ENCODE data around the gene SPINK7.
"Not testable (repeated sequence)": the region's sequence is repeated elsewhere in the genome, so short reads cannot be mapped to it uniquely, and the experiment has no call there.

SPINK7 gene

DNA sequence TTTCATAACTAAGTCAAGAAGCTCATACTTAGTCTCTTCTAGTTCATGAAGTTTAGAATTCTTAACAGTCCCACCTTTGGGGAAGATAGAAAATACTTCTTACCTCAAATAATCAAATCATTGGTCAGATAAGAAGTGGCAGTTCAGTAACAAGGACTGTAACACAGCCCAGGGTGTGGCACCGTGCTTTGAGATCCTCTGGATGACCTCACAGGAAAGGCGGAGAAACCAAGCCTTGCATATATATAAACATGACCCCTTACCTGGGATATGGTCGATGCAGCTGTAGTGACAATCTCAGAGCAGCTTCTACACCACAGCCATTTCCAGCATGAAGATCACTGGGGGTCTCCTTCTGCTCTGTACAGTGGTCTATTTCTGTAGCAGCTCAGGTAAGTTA, at the start of gene SPINK7:
TSS of gene SPINK7 (plus strand) at position 271 of the 400 bp plus-strand sequence. CDS start at position 332, 61 bp downstream.
- DNase-seq: no peak

- no peak for DNase-seq
These were observed 44.3 kb upstream of the SPINK7 start for GRCh38 chr5:148267962-148268361.

DNA sequence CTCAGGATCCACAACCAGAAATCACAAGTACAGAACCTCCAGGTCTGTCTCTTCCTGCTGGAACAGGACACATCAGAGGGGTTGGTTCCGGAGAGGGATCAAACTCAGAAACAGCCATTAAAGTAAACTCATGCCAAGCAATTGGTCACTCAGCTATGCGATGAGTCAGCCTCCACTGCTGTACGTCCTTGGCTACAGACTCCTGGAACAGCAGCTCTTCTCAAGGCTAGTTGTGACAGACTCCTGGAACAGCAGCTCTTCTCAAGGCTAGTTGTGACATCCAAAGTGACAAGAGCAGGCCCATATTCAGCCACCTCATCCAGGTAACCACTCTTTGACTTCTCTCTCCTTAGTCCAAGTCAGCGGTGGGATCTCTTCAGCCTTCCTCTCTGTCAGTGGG, 43.7 kb upstream of the SPINK7 start, which contains the start of gene SPINK13:
TSS of gene SPINK13 (plus strand) at position 229 of the 400 bp plus-strand sequence. CDS start 1,279 bp downstream, outside the sequence.
- no peak for DNase-seq

DNA sequence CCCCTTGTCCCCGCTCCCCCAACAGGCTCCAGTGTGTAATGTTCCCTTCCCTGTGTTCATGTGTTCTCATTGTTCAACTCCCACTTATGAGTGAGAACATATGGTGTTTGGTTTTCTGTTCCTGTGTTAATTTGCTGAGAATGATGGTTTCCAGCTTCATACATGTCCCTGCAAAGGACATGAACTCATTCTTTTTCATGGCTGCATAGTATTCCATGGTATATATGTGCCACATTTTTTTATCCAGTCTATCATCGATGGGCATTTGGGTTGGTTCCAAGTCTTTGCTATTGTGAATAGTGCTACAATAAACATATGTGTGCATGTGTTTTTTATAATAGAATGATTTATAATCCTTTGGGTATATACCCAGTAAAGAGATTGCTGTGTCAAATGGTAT, 37.1 kb upstream of the SPINK7 start:
- not testable (repeated sequence) for DNase-seq

GRCh38 chr5:148280893-148281292, 31.3 kb upstream of the SPINK7 start:
- not testable (repeated sequence) for DNase-seq

- not testable (repeated sequence) for DNase-seq
These were observed 30.9 kb upstream of the SPINK7 start for GRCh38 chr5:148281336-148281735.

- no peak for DNase-seq
These were observed 21.7 kb upstream of the SPINK7 start for GRCh38 chr5:148290271-148291195.

DNA sequence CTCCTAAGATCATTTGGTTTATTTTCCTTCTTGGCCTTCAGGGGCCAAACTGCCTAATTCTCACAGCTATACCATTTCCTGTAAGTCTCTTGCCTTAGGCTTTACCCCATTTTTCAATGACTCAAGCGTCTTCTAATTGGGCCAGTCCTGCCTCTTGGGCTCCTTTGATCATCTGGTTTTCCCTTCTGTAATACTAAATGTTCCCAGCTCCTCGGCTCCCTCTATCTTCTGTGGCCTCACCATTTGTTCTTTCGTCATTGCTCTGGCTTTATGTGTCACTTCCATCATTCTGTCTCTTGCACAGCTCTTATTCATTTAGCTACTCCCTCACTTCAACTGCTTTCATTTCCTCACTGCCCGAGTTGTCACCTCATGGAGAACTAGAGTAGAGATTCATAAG, 14.5 kb upstream of the SPINK7 start:
- DNase-seq: no peak

DNA sequence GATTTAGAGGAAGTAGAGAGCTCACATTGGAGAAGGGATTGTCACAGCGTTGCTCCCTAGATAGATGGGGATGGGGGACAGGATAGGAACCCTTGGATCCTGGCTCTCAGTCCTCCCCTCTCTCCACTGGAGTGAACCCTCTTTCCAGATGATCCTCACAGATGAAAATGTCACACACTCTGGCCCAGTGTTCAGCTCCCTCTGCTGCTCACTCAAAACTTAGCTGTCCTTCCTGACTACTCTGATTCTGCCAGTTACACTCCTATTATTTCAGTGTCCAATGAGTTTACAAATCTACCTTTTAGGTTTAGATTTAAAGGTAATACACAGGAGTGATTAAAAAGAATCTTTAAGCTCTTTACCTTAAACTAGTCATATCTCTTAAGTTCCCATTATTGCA, 5.8 kb upstream of the SPINK7 start:
- no peak for DNase-seq

DNA sequence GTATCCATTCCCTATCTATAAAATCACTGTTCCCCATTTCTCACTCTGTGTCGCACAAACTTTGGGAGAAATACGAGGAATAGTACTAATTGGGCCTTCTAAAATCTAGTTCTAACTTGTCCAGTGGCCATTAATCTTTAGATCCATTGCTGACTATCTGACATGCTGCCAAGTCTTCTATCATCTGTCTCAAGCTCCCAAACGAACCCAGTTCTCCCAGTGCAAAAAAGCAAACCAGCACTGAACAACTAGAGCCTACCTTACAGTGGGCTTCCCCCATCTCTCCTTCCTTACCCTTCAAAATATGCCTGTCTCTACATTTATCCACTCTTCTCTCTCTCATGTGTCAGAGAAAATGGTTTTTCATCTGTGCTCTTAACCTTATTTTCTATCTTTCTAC, 3.2 kb upstream of the SPINK7 start:
- no peak for DNase-seq

DNA sequence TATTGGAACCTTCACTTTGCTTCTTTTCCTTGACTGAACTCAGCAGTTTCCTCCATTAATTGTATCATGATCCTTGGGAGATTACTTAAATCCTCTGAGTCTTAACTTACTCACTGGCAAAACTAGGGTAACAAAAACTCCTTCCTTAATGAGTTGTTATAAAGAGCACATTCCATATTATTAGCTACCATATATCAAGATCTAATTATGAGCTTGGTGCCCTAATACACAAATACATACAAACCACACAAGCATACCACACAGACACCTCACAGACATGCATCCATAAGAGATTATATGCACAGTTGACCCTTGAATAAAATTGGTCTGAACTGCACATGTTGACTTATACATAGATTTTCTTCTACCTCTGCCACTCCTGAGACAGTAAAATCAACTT, 2.5 kb upstream of the SPINK7 start:
- no peak for DNase-seq

GRCh38 chr5:148311484-148311883, 739 bp upstream of the SPINK7 start:
- no peak for DNase-seq

DNA sequence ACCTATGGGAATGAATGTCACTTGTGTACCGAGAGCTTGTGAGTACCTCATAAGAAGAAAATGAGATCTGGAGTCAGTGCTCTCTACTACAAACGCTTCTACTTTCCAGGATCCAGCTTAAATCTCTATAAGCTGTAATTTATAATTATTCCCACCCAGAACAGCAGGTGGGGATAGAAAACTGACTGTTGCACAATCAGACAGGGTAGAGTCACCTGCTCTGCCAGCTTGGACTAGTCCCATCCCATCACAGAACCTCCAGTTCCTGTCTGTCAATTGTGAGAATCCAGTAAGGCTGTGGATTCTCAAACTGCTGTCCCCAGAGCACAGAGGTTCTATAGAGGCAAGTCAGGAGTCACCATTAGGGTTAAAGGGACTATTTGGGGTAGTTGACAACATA, 2.0 kb downstream of the SPINK7 start:
- no peak for DNase-seq

DNA sequence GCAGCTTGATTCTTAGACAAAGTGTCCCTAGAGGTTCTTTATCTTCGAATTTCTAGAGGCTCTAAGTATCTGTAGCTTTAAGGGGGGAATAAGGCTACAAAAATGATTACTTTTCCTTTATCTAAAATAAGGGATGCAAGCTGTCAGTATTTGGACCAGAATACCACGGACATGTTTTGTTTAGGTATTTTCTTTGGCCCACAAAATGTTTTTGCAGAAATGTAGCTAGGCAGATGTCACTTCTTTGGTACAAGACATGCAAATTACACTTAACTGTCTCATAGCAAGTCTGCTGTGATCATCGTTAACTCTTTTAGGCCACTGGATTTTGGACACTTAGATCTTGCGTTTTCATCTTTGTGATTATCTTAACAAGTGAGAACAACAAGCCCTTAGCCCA, 2.5 kb downstream of the SPINK7 start:
- DNase-seq: no peak

- peak; percentile 60 for DNase-seq
These were observed 8.1 kb downstream of the SPINK7 start for GRCh38 chr5:148320011-148320963.

GRCh38 chr5:148333262-148333849, 21.1 kb downstream of the SPINK7 start:
- DNase-seq: no peak

DNA sequence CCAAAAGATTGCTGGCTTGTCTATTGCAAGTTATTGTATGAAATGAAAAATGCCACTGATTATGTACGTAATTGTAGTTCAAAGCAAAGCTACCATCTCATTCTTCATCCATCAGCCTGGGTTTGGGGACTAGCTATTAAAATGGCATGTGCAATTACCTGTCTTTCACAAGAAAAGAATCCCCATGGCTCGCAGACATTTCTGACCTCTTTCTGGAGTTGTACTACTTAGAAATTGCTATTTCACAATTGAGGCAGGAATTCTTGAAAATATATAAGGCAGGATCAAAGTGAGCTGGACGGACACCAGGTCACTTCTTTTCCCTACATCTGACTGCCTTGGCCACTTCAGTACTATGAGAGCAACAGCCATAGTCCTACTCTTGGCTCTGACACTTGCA, 23.0 kb downstream of the SPINK7 start, which contains the start of gene SPINK9:
TSS of gene SPINK9 (plus strand) at position 301 of the 400 bp plus-strand sequence. CDS start at position 356, 55 bp downstream.
- DNase-seq: no peak

DNA sequence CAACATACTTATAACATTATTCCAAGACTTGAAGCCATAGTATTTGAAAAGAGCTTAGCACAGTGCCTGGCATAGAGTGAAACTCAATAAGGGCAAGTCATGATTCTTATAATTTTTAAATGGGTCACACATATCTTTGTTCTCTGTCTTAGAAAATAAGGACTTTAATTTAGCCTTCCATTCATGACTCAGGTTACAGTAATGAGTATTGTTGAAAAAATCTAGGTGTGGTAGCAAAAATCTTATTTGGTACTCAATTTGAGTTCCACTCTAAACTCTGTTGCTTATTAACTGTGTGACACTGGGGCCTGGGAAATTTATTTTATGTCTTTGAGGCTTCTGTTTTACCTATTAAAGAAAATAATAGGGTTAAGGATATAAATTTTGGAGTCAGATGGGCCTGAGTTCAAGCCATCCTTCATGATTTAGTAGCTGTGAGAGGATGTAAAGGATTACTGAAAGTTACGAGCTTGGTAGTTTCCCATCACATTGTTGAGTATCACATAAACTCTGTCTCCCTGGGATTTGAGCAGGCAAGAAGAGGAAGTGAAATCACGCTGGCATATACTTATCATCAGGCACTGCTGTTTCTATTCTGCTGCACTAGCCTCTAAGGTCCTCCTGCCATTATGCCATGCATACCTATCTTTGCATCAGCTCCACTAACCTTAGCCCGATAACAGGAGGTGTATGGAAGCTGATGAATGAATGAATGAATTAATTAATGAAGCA, 24.6 kb downstream of the SPINK7 start:
- no peak for DNase-seq

- DNase-seq: no peak
These were observed 30.3 kb downstream of the SPINK7 start for GRCh38 chr5:148342371-148343045.

DNA sequence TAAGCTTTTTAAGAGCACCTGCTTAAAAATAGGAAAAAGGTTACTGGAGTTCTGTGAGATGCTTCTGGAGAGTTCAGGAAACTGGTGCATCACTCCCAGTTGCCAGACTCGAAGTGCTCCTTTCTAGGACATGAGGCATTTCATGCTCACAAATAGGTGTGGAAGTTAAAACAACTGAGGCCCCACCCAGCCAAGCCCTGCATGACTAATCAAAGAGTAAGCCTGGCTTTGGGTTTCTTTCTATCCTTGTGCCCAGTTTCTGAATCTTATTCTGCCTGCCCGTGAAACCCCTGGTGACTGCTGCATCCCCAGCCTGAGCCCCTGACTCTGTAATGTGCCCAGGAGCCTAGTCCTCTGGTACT, 30.8 kb downstream of the SPINK7 start:
- DNase-seq: no peak

Measured in activated CD8-positive, alpha-beta memory T cell treated with anti-CD3 and anti-CD28 coated beads for 24 hours (primary cell).